SK-N-MC (cell line): ENCODE results near the gene GALNT9.

Experiments
- EZH2 ChIP-seq: fragments of 200-600 bp; sonication (generic); IDR thresholded peaks from one replicate; pipeline ENCODE4 v1.6.1; 2017; ENCODE audit warnings: antibody characterized with exemption
- POLR2AphosphoS5 ChIP-seq: IDR thresholded peaks from 2 replicates; pipeline ENCODE4 v1.6.1; 2012; ENCODE audit warnings: mild to moderate bottlenecking, low read depth, low read length, borderline replicate concordance

DNA sequence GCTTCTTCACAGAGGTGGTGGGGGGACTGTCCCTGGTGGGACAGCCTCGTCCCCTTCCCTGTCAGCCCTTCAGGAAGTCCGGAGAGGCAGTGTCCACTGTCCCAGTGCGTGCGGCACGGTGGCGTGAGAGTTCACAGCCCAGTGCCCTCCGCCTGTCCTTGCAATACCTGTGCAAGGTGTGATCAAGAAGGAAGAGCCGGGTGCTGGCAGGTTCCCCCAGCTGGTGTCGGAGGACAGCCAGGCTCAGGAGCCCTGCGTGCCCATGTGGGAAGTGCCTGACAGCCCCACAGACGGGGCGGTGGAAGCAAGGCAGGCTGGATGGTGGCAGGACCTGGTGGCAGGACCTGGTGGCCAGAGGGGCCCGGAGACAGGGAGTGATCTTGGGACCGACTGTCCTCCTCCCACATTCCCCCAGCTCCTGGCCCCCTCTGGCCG is 168.8 kb downstream of the GALNT9 start:
- TF ChIP-seq POLR2AphosphoS5 (no peak), EZH2 (no peak)
